IPS-NIHi7 (cell line): ENCODE data around the gene TMEM44.
A peak's percentile ranks its signal among the peaks of the same experiment; 100 is the strongest.

Experiments
- DNase-seq: peaks from one replicate; pipeline ENCODE4 v3.0.0; 2012; ENCODE audit warnings: mixed read lengths; ENCODE audit errors: extremely low spot score

The TMEM44 gene, protein sequence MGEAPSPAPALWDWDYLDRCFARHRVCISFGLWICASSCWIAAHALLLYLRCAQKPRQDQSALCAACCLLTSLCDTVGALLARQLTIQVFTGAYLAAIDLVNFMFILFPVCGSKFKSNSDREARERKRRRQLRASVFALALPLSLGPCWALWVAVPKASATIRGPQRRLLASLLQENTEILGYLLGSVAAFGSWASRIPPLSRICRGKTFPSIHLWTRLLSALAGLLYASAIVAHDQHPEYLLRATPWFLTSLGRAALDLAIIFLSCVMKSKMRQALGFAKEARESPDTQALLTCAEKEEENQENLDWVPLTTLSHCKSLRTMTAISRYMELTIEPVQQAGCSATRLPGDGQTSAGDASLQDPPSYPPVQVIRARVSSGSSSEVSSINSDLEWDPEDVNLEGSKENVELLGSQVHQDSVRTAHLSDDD

GRCh38 chr3:194633349-194634004 lies at the start of gene TMEM44:
TSS of gene TMEM44 (minus strand) at chr3:194633419. CDS start at chr3:194633215, 204 bp downstream.
- peak; percentile 94 for DNase-seq

- peak; percentile 79 for DNase-seq
Measured at GRCh38 chr3:194682694-194683310, 49.6 kb upstream of the TMEM44 start.

DNA sequence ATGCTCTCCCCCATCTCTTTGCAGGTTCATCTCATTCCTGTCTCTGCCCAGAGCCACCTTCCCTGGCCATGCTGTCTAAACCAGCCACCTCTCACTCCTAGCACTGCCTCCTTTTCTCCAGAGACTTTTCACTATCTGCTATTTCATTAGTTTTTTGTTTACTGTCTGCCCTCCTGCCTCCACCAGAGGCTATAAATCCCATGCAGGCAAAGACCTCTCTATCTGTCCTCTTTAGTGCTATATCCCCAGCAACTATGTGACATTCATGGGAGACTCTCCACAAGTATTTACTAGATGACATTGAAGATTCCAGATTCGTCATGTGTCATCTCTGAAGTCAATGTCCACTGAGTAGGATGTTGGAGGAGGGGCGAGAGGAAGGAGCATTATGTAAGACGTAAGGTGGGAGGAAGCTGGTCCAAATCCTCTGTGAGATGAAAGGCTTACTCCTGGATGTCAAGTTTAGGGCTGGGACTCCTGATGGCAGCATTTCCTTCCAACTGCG lies 49.0 kb upstream of the TMEM44 start:
- DNase-seq, result no peak

DNA sequence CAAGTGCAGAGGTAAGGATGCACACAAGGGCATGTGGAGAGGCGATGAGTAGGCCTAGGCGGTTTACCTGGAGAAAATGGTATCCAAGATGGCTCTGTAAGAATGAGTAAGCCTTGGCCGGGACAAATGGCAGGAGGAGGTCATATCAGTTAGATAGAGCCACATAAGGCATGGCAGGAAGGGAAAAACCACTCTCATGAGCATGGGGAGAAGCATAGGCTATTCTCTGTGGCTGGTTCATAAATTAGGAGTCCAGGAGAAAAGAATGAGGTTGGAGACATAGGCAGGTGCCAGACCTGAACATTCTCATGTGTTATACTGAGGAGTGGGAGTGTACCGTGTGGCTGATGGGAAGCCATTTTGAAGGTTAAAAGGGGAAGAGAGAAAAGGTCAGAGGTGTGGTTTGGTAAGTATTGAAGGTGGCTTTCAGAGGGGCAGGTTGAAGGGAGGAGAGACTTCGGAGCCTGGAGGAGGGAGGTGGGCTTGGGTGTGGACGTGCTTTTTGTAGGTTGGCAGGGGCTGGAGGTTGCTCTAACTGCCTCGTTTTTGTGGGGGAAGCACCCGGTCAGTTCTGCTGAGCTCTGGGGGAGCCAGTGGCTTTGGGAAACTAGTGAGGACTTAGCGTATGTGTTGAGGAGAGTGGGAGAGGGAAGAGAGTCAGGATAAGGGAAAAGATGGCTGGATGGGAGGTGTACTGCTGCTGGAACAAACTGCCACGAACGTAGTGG lies 47.8 kb upstream of the TMEM44 start:
- no peak for DNase-seq

- DNase-seq, result no peak
Measured at GRCh38 chr3:194676471-194676870, 43.3 kb upstream of the TMEM44 start.

DNA sequence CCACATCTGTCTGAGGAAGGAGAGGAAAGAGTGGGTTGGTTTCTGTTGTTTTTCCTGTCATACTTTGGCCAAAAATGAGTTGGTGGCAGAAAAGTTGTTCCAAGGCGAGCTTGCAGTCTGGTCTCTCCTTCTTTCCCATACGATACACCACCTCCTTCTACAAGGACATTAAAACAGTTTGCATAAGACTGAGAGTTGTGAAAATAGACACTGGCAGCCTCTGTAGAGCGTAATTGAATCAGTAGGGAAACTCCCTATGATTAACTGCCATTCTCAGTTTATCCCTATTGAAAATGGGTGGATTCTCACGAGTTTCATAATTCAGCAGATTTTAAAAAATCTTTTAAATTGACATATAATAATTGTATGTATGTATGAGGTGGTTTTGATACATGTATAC lies 42.5 kb upstream of the TMEM44 start:
- no peak for DNase-seq

DNA sequence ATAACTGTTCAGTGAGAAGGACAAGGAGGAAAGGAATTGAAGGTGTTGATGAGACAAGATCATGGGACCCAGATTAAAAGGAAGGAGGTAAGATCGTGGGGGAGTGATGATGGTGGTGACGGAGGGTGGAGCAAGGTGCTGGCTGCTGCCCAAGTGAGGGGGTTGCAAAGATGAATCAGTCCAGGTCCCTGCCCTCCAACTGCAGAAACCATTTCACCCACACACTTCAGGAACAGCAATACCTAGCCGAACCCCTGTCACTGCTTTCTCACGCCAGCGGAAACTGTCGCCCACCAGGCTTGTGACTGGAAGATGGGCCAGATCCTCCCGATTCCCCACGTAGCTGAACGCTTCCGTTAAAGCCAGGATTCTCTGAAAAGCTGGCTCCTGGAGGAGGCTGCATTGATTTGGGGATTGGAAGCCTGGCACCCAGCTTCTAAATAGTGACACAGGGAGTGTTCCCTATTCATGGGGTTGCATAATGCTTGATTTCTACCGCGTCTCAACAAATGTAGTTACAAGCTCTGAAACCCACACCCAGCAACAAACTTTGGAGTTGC lies 41.9 kb upstream of the TMEM44 start:
- no peak for DNase-seq

DNA sequence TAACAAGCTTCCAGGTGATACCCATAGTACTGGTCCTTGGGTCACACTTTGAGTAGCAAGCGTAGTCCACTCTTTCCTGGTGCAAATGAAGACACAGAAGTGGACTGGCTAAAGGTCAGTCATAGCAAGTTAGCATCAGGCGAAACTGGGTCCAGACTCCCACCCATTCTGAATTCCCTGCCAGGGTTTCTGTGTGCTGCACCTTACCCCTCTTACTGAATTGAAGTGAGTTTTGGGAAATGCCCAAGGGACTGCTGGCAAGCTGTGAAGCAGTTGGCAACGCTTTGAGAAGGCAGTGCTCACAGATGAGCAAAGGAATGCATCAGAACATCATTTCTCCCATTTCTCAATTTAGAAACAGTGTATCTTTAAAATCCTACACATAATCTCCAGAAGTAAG lies 40.5 kb upstream of the TMEM44 start:
- no peak for DNase-seq

GRCh38 chr3:194672876-194673275 lies 39.7 kb upstream of the TMEM44 start:
- no peak for DNase-seq

DNA sequence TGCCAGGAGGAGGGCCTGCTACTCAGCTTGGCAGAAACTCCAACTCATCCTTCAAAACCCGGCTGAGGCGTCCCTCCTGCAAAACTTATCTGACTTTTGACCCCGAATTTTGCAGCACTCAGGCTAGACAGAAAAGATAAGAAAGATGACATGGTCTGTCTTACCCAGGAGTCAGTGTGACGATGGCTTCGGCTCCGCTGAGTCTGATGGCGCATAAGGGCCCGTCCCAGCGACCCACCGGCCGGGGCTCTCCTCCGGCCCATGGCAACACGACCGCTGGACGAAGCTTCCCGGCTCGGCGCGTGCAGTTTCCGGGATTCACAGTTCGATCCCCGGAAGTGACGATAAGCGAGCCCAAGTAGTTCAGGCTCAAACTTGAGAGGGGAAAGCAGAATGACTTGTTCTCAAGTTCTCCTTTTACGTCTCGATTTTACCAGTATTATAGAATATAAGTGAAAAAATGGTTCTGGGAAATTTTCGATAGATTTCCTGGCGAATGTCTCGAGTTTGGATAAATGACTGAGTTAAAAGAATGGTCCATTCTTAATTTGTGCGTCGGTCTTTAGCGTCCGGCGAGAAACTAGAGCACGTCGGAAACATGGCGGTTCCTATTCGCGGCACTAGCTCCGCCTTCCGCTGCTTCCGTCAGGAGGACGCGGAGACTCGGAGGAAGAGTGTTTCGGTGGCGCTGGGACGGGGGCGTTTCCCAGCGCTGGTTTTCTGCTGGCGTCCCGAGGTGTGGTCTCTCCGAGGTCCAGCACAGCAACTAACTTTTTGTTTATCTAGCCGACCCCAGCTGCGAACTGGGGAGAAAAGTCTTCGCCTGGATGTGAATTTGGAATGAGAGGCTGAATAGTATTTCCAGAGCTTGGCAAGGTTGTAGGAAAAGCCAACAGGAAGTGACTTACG lies 38.9 kb upstream of the TMEM44 start, which contains the start of gene LSG1:
Gene LSG1 (minus strand): TSS at position 292 of the 909 bp plus-strand sequence. CDS start 29 bp downstream, at position 263.
- peak; percentile 90 for DNase-seq

- peak; percentile 22 for DNase-seq
Measured at GRCh38 chr3:194671511-194671899, 38.3 kb upstream of the TMEM44 start.

DNA sequence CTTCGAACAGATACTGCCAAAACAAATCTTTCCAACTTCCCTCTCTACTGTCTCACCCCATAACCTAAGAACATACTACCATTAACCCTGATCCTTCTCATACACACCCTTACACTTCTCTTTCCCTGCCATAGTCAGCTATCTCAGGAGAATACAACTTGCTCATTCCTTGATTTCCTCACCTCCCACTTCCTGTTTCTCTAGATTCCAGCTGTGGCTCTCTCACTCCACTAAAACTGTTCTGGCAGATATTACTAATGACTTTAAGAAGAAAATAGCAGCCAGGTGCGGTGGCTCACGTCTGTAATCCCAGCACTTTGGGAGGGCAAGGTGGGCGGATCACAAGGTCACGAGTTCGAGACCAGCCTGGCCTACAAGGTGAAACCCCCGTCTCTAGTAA lies 34.1 kb upstream of the TMEM44 start:
- no peak for DNase-seq

GRCh38 chr3:194664857-194665256 lies 31.6 kb upstream of the TMEM44 start:
- no peak for DNase-seq

GRCh38 chr3:194661946-194662345 lies 28.7 kb upstream of the TMEM44 start:
- DNase-seq, result no peak

DNA sequence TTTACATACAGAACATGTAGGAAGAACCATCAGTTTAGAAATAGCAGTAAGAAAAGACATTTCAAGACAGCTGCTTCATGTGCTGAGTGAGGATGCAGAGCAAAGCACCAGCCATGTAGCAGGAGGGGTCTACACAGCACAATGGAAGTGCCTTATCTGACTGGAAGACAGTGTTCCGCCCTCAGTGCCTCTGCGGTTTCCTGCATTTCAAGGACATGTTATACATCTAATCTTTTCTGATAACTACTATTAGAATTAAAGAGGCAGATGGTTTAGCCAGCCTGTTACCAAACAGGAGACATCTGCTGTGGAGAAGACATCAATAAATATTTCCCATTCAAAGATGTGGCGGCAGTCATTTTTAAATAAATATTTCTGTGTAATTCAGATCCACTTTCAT lies 28.2 kb upstream of the TMEM44 start:
- no peak for DNase-seq

DNA sequence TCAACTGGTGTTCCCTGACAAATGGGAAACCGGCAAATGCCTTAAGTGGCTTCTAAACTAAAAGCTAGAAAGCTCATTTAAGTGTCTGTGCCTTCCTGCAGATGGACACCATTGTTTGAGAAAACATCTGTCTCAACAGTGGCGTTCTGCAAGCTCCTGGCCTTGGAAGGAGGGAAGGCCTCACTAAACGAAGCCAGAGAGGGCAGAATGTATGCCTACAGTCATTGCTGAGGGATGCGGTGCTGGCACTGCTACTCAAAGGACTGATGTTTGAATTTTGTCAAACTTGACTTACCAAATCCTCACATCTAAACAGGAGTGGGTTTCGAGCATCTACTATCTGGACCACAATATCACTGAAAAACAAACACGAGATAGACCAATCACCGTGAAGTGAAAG lies 26.6 kb upstream of the TMEM44 start:
- DNase-seq, result no peak

GRCh38 chr3:194658477-194659242 lies 25.4 kb upstream of the TMEM44 start:
- no peak for DNase-seq

- DNase-seq, result no peak
Measured at GRCh38 chr3:194657439-194657838, 24.2 kb upstream of the TMEM44 start.

- DNase-seq, result no peak
Measured at GRCh38 chr3:194654443-194654842, 21.2 kb upstream of the TMEM44 start.

DNA sequence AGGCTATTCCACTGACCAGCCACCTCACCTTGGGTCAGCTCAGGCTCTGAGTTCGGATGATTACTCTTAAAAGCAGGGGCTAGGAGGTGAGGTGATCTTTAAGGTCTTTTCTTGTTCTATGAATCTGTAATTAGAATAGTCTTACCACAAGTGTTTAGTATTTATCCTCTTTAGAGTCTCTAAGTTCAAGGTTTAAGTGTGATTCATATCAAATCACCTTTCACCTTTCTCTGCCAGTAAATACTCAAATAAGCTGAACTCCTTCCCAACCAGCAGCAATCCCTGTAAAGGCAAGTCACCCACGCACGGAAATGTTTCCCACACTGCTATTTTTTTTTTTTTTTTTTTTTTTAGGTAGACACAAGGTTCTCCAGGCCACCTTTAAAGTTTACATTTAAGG lies 14.5 kb upstream of the TMEM44 start:
- no peak for DNase-seq
